ENCODE results near the gene OSBPL8.

Gene OSBPL8

DNA sequence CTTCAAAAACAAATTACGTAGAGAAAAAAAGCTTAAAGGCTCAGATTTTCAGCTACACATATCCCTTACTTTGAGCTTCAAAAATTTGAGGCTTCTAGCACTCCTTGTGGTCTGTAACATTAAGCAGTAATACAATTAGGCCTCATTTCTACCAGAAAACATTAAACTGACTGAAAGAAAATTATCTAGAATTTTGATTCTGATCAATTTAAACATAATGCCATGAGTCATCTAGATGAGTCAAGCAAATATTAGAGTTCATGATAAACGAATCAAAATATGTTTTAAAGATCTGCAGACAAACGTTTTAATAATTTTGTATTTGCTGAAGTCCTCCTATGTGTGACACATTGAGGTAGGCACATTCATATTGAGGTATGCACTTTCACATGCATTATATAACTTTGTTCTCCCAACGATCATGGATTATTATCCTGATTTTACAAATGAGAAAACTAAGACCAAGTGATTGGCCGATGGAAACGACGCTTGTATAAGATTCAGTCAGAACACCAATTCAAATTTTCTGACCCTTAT lies 4.3 kb downstream of the OSBPL8 start:
- DNase-seq (ENCODE audit: low read depth): no peak

DNA sequence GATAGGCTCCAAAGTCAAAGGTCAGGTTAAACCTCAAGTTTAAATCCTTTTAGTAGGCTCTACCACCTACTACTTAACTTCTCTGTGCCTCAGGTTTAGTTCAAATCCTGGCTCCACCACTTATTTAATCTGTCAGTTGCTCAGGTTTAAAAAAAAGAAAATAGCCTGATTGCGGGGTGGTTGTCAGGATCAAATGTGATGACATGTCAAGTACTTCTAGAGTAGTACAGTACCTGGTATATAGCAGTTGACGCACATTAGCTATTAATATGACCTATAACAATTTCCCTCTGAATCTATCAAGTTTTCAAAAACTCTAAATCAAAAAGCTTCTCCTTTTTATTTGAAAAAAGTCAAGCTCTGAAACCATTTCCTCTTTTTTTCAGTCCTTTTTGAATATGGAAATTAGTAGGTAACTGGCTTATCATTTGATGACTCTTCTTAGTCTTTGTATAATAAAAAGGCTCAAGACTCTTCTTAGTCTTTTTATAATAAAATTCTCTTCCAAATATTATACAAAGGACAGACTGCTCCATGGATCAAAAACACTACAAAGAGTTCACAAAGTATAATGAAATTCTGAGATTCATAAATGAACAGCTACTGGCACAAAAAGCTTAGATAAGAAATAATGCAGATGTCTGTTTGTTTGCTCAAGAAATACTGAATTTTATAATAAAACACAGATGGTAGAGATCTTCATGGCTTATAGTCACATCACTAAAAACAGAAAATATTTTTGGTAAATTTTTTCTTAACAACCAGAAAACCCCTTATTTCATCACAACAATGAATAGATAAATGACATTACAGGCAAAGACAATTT lies 5.0 kb downstream of the OSBPL8 start:
- DNase-seq (ENCODE audit: low read depth): no peak

DNA sequence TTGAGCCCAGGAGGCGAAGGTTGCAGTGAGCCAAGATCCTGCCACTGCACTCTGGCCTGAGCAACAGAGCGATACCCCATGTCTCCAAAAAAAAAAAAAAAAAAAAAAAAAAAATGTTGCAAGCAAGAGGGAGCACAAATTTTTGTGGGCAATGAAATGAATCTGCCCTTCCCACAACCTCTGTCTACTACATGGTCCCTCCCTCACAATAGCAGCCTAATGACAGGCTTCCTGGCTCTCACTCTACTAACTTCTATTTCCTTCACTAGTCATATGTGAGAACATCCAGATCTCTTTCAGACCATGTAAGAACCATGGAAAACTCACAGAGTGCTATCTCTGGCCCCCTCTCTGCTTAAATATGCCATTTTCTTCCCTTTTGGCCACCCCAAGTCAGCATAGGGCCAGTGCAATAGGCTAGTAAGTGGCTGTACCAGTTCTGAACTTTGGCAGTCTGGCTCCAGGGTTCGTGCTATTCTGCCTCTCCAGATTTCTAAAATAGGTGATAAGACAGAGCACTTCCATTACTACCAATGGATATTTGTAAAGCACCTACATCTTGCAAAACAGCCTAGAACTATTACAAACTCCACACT lies 7.1 kb downstream of the OSBPL8 start:
- no peak for DNase-seq (ENCODE audit: low read depth)

DNA sequence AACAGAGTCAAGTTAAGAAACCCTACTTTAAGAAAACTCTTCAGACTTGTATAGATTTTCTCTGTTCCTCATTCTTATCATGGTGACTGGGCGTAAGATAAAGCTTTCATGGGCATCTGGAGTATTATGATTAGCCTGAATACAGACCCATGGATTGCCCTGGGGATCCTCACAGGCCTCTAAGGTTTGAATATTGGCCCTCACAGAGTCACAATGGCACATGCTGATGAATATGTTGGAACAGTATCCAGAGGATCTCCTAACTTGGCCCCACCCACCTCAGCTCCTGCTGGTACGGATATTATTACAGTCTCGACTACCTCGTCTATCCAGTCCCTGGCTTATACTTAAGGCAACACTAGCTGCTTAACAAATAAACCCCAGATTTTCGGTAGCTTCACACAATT lies 8.1 kb downstream of the OSBPL8 start:
- peak; percentile 57 for DNase-seq (ENCODE audit: low read depth)

DNA sequence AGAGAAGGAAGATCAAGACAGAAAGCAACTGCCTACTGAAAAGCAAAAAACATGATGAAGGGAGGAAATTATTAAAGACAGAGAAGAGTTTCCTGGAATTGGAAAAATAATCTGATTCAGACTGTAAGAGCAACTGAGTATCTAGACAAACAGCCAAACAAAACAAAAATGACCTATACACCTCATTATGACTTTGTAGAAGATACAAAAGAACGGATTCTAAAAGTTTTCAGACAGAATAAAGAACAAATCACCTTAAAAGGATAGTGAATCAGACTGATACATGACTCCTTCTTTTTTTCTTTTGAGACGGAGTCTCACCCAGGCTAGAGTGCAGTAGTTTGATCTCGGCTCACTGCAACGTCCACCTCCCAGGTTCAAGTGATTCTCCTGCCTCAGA lies 10.4 kb downstream of the OSBPL8 start:
- DNase-seq (ENCODE audit: low read depth): no peak

DNA sequence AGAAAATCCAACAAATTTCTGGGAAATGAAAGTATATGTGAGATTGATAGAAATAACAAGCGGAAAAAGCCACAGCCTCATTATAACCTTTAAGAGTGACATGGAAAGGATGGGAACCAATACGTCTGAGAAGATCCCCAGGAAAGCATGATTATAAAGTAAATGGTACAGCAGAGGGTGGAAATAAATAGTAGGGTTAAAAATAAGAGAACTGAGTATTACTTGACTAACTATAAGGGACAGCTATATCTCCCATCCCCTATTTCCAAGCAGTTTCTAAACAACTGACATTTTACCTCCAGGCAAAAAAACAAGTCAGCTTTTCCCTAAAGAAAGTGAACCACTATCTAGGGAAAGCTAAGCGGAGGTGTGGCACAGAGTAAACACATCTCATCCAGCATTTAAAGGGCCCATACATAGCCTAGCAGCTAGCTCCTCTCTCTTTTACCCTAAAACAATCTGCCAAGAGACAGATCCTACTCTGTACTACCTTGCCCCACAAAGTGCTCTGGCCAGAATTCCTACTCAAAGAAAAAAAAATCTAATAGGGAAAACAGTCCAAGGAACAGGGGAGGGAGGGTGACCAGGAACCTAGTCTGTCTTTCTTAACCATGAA lies 11.2 kb downstream of the OSBPL8 start:
- DNase-seq (ENCODE audit: low read depth): no peak

DNA sequence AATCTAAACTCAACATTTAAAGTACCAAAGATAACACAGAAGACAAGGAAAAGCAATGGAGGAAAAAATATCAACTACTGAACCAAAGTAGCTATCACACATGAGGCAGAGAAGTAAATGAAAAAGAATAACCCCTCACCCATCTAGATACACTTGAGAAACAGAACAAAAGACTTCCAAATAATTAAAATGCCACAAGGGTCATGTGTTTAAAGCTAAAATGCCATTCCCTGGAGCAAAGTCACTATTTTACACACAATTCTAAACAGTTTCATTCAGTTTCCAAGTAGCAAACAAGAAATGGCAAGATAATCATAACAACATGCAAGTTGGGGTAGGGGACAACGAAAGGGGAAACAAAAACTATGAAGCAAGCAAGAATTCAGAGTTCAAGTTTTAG lies 12.0 kb downstream of the OSBPL8 start:
- no peak for DNase-seq (ENCODE audit: low read depth)

DNA sequence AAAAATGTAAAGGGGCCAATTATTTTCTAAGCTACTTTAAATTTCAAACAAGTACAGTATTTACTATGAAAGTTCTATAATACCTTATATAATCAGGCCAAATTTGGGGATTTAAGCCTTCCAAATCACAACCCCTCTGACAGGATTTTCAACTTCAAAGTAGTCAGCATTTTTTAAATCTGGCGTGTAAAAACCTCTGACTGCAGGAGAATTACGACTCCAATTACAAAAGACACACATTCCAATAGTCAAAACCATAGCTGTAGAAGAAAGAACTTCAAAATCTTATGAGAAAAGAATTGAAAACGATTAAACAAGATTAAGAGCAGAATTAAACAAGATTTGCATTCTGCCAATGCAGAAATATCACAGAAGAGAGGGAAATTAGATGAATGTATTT lies 12.7 kb downstream of the OSBPL8 start:
- DNase-seq (ENCODE audit: low read depth): no peak

DNA sequence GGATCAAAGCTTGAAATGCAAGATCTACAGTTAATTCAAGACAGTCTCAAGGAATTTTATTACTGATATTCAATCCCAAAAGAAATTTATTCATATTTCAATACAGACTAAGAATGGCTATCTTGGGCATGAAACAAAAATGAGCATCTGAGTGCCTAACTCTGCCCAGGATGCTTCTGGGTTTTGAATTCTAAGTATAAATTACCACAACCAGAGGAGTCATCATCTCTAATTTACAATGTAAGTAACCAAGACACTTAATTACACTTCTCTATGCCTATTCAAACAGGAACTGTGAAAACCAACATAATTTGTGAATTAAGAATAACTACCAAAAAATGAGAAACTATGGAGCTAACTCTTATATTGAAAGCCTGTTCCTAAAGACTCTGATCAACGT lies 14.1 kb downstream of the OSBPL8 start:
- DNase-seq (ENCODE audit: low read depth): no peak

DNA sequence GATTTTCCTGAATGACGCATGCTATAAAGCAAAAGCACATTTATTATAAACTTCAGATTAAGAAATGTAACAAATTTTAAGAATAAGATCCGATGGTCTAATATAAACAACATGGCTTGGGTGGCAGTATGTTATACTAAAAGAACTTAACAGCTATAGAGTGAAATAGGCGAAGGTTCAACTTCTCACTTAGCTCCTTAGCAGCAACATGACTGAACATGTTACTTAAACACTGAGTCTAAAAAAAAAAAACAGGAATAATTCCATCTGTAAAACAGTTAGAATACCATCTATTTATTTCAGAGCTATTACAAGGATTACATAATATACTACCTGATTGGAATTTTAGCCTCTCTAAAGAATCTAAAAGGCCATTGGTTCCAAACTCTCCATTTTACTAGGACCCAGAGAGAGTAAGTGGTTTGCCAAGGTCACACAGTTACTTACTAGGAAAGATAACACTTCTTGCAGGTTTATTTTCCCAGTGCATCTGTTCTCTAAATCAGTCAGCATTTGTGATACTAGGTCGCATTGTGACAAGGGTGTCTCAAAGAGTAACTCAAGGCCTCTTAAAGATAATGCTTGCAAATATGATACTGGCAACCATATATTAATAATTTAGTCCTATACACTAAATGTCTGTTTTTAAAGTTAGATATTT lies 14.8 kb downstream of the OSBPL8 start:
- no peak for DNase-seq (ENCODE audit: low read depth)

DNA sequence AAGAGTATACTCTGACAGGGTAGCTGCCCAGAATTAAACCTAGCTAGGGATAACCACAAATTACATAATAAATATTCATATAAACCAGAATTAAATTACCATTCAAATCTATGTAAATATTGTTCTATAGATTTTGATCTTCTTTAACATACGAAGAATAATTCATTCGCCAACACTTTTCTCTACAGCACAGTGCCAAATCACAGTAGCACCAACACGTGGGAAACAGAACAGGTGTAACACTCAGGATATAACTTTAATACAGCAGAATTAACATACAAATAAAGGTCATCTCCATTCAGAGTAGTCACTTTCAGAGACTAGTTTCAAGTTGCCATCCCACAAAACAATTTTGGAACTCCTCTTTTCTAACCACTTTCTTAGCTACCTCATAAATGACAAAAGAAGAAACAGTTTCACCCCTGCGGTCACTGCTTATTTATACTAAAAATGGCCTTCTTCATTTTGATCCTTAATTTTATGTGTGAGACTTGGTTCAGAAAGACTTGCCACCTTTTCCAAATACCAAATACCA lies 15.7 kb downstream of the OSBPL8 start:
- DNase-seq (ENCODE audit: low read depth): no peak

DNA sequence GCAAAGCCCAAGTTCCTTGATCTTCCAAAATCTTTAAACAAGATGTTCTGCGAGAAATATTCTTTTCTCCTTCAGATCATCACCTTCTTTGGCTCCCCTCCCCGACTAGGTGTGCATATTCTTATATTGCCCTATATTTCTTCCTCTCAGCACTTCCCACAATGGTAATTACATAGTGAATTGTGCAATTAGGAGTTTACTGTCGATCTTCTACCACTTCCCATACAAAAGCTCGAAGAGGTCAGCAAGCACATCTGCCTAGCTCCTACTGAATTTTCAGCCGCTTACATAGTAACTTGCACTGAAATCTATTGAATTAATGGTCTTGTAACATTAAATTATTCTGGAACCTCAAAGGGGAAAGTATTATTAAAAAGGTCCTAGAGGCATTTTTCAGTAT lies 16.7 kb downstream of the OSBPL8 start:
- DNase-seq (ENCODE audit: low read depth): no peak

DNA sequence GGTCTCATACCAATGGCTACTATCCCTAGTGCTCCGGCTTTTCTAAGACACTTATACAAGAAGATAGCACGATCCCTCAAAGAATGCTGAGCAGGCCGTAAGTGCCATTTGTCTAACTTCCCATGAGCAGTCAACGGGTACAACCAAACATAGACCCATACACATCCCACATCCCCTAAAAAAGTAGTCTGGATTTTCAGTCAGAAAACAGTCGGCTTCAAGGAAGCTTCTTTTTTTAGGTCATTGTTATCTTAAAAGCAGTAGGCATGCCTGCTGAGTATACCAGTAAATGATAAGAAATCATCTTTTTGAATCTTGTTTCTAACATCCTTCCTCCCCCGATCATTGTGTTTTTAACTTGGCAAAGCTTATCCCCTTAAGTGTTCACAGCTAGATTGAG lies 19.8 kb downstream of the OSBPL8 start:
- no peak for DNase-seq (ENCODE audit: low read depth)

DNA sequence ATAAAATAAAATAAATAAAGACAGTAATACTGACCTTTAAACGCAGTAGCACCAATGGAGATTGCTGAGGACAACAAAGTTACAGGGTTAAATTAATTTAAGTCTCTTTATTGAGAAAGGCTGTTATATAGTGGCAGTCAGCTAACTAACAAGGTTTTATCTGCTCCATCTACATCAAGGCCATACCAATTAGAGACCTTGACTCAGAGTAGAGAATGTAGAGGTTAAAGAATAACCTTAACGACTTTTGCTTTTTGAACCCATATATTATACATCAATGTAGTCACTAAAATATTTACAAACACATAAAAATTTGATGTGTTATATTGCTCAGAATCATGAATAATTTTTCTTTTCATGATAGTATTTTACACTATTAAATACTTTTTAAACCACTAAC lies 21.6 kb downstream of the OSBPL8 start:
- DNase-seq (ENCODE audit: low read depth): no peak

DNA sequence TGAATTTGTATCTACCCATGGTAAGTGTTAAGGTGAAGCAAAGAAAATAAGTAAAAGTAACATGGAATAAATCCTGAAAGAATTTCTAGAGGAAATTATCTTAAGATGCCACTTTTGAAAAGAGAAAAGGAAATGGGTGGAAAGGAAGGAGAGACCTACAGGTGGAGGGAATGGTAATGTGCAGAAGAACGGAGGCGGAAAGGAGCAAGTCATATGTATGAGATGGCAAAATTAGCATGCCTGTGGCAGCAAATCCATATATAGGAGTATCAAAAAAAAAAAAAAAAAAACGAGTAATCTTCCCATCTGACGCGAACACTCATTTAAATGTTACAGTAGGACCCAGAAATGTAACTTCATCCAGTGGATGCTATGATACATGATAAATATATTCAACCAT lies 23.0 kb downstream of the OSBPL8 start:
- no peak for DNase-seq (ENCODE audit: low read depth)

DNA sequence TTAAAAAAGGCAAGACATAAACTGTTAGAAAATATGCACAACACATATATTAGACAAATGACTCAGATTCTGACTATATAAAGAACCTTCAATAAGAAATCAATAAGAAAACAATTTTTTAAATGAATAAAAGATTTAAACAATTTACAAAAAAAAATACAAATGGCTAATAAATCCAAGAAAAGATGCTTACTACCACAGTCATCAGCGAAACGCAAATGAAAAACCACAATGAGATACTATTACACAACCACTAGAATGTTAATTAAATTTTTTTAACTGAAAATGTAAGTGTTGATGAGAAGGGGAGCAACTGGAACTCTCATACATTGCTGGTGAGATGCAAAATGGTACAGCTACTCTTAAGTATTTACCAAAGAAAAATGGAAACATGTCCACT lies 24.4 kb downstream of the OSBPL8 start:
- DNase-seq (ENCODE audit: low read depth): no peak

DNA sequence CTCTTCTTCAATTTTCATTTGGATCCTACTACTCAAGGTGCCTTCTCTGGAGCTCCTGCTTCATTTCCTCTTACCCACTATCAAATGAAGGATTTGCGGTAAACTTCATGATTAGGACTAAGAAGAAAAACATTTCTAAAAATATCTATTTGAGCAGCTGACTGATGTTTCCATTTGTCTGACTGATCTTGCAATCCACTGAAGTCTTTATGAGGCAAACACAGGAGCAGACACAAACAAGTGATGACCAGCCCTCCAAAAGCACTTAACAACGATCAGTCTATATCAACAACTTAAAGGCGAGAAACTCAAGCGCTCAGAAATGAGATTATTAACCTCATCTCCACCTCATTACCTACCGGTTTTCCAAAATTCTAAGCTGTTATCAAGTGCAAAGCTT lies 26.2 kb downstream of the OSBPL8 start:
- no peak for DNase-seq (ENCODE audit: low read depth)

DNA sequence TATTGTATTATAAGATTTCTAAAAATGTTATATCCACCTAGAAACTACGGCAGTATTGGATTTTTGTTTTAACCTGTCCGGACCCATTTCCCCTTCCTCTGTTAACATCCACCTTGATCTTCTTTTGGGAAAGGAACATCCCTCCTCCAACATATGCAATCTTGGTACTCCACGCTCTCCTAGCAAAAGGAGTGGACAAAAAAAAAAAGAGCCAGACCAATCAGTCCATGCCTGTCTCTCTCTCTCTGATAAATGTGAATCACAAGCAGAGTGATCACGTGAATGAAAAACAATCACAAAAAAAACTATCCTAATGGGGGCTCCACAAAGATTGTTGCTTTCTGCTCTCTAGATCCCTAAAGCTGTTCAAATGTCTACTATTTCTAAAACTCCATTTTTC lies 27.1 kb downstream of the OSBPL8 start:
- DNase-seq (ENCODE audit: low read depth): no peak

DNA sequence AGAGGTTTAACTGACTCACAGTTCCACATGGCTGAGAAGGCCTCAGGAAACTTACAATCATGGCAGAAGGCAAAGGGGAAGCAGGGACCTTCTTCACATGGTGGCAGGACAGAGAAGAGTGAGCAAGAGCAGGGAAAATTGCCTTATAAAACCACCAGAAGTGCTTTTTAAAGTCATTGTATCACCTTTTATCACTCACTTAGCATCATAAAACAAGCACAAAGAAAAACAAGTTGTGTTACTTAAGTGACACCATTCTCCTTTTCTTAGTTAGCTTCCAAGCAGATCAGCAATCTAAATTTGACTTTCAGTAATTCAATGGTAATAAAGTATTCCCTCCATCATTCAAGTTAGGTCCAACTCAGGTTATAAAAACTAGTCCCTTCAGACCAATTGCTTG lies 28.5 kb downstream of the OSBPL8 start:
- DNase-seq (ENCODE audit: low read depth): no peak

DNA sequence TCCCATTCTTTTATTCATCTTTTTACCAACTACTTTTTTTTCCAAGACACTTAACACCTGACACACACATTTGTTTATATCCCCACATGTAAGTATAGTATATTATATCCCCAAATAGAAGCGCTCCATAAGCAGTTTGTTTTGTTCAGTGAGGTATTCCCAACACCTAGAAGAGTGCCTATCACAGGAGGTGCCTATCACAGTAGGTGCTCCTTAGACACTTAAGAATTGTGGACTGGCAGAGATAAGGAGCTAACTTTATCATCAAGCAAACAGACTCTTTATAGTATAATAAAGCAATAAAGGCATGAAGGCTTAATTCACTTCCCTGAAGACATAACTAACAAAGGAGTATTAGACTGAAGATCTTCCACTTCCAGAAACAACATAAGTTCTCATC lies 29.1 kb downstream of the OSBPL8 start:
- DNase-seq (ENCODE audit: low read depth): no peak

DNA sequence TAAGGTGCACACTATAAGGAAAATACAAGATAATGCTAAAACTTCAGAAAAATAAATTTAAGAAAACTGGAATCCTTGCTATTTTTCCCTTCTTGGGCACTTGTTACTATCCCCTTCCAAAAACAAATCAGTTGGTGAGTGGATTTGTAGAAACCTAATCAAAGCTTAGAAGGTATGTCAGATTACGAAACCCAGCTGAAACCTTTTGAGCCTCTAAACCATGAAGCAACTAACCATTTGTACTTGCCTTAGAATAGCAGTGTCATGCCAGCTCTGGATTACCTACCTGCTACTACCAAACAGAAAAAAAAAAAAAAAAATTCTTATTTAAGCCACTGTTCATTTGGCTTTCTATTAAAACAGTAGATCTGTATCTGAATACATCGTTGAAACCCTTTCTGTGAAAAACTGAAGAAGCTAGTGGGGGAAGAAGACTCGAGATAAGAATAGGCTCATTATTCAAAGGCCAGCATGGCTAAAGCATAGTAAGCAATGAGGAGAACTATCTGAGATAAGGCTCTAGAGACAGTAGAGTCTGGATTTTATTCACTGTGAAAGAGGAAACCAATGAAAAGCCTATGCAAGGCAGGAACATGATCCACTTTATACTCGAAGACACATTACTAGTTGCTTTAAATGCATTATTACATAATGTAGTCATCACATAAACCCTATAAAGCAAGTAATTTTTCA lies 30.2 kb downstream of the OSBPL8 start:
- no peak for DNase-seq (ENCODE audit: low read depth)

DNA sequence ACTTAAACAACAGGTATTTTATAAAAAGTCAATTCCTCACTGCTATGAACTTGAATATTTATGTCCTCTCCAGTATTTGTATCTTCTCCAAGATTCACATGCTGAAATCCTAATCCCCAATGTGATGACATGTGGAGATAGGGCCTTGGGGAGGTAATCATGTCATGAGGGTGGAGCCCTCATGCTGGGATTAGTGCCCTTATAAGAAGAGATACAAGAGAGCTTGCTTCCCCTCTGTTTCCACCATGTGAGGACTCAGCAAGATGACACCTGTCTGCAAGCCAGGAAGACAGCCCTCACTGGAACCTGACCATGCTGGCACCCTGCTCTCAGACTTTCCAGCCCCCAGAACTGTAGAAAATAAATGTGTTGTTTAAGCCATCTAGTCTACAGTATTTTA lies 36.2 kb downstream of the OSBPL8 start:
- no peak for DNase-seq (ENCODE audit: low read depth)
